Endothelial cell of umbilical vein (primary cell): ENCODE results near the gene FBH1. TPM values are rescaled to one million over a fixed set of nuclear protein-coding genes. Genes with fewer than 3 reads are reported as not detected.

Experiments
- BruUV-seq: library from RNA; stranded (reverse); fragments of 400-500 nt; replicated peaks from 2 replicates; lab custom pipeline; 2021; lab: Mats Ljungman, UMichigan
- CTCF ChIA-PET: fragments of 300-600, 350-600 bp; sonication (Branson Sonifier 250); formaldehyde crosslinking; loops from one replicate; lab custom pipeline; 2021; ENCODE audit warnings: antibody characterized with exemption, inconsistent platforms; lab: Charles Lee
- POLR2A ChIA-PET: fragments of 300-600, 350-600 bp; sonication (Branson Sonifier 250); formaldehyde crosslinking; loops from one replicate; lab custom pipeline; 2021; ENCODE audit warnings: antibody characterized with exemption, inconsistent platforms; lab: Charles Lee
- DNase-seq: peaks from one replicate; pipeline ENCODE4 v3.0.0-alpha.2; 2011; ENCODE audit warnings: low read depth, low spot score
- FAIRE-seq: peaks from 2 replicates; lab custom pipeline; 2011; peaks lifted over from hg19 to GRCh38; lab: Jason Lieb, UNC
- H2AFZ ChIP-seq: 2 replicates; pipeline ENCODE4 v1.6.0; 2012; ENCODE audit warnings: low read depth, low read length, control low read depth, inconsistent platforms
- H3K27ac ChIP-seq: 2 replicates; pipeline ENCODE4 v1.5.1; 2011; ENCODE audit warnings: low read depth, mild to moderate bottlenecking, control low read depth, low read length, moderate library complexity; ENCODE audit not compliant: insufficient read depth
- H3K27me3 ChIP-seq, 2 experiments: 2 replicates each; pipeline versions ENCODE4 v1.6.0 to v1.6.1; 2011; ENCODE audit warnings: low read length in 2 of 2, mixed read lengths in 1 of 2; ENCODE audit not compliant: control insufficient read depth in 2 of 2, insufficient read depth in 2 of 2
- H3K36me3 ChIP-seq, 2 experiments: 2 replicates in 1 of 2; 3 replicates in 1 of 2; pipeline ENCODE4 v1.5.1; 2011; ENCODE audit warnings: low read length in 2 of 2, mild to moderate bottlenecking in 1 of 2, moderate library complexity in 1 of 2; ENCODE audit not compliant: control insufficient read depth in 2 of 2, insufficient read depth in 2 of 2; ENCODE audit errors: extremely low read depth in 1 of 2
- H3K4me1 ChIP-seq: 3 replicates; pipeline ENCODE4 v1.5.1; 2011; ENCODE audit warnings: mild to moderate bottlenecking, low read length; ENCODE audit not compliant: control insufficient read depth, insufficient read depth; ENCODE audit errors: extremely low read depth
- H3K4me2 ChIP-seq: 2 replicates; pipeline ENCODE4 v1.6.1; 2011; ENCODE audit warnings: low read length, control low read depth, mixed read lengths; ENCODE audit not compliant: insufficient read depth
- H3K4me3 ChIP-seq, 3 experiments: fragments of 200-600 bp in 1 of 3; sonication (generic), shearing (Covaris generic) in 1 of 3; replicated peaks in 1 of 3; 2 replicates each; pipeline ENCODE4 v1.5.1; 2011 to 2016; ENCODE audit warnings: control low read depth in 3 of 3, low read length in 3 of 3, mild to moderate bottlenecking in 2 of 3, inconsistent platforms in 1 of 3, low read depth in 1 of 3, moderate library complexity in 1 of 3; ENCODE audit not compliant: insufficient read depth in 1 of 3
- H3K79me2 ChIP-seq: 2 replicates; pipeline ENCODE4 v1.6.0; 2012; ENCODE audit warnings: low read length, inconsistent platforms; ENCODE audit not compliant: control insufficient read depth, insufficient read depth
- H3K9ac ChIP-seq: replicated peaks from 2 replicates; pipeline ENCODE3; 2011; ENCODE audit warnings: low read length, control low read depth; ENCODE audit not compliant: insufficient read depth; ENCODE audit errors: extremely low read depth
- H3K9me1 ChIP-seq: replicated peaks from 3 replicates; pipeline ENCODE4 v1.6.0; 2011; ENCODE audit warnings: mild to moderate bottlenecking, low read length; ENCODE audit not compliant: control insufficient read depth, insufficient read depth; ENCODE audit errors: extremely low read depth
- H3K9me3 ChIP-seq: replicated peaks from 2 replicates; pipeline ENCODE4 v1.5.1; 2012; ENCODE audit warnings: low read length, inconsistent platforms; ENCODE audit not compliant: control insufficient read depth, insufficient read depth
- H4K20me1 ChIP-seq: replicated peaks from 2 replicates; pipeline ENCODE3; 2011; ENCODE audit warnings: mild to moderate bottlenecking, low read length; ENCODE audit not compliant: control insufficient read depth, insufficient read depth; ENCODE audit errors: extremely low read depth
- EZH2 ChIP-seq: IDR thresholded peaks from 2 replicates; pipeline ENCODE4 v1.6.1; 2012; ENCODE audit warnings: borderline replicate concordance, low read depth, mild to moderate bottlenecking, moderate library complexity, low read length, inconsistent platforms; ENCODE audit not compliant: severe bottlenecking
- FOS ChIP-seq: IDR thresholded peaks from 2 replicates; pipeline ENCODE4 v1.6.1; 2011; ENCODE audit warnings: mild to moderate bottlenecking, low read length, moderate library complexity, borderline replicate concordance; ENCODE audit not compliant: insufficient read depth
- GATA2 ChIP-seq: IDR thresholded peaks from 2 replicates; pipeline ENCODE4 v1.7.0; 2011; ENCODE audit warnings: low read depth, mild to moderate bottlenecking, moderate library complexity, mixed read lengths, low read length; ENCODE audit not compliant: insufficient read length, insufficient read depth
- JUN ChIP-seq: IDR thresholded peaks from 2 replicates; pipeline ENCODE4 v1.6.1; 2011; ENCODE audit warnings: borderline replicate concordance, low read depth; ENCODE audit not compliant: insufficient read length, insufficient read depth
- MYC ChIP-seq: IDR thresholded peaks from one replicate; pipeline ENCODE4 v1.6.1; 2011; ENCODE audit warnings: mild to moderate bottlenecking, low read depth, low read length
- POLR2A ChIP-seq: IDR thresholded peaks from 2 replicates; pipeline ENCODE4 v1.6.1; 2012; ENCODE audit warnings: low read depth, mild to moderate bottlenecking, control low read depth, low read length
- POLR2AphosphoS5 ChIP-seq: IDR thresholded peaks from 2 replicates; pipeline ENCODE4 v1.6.1; 2012; ENCODE audit warnings: low read depth, mild to moderate bottlenecking, control low read depth, low read length, moderate library complexity; ENCODE audit not compliant: insufficient read depth
- dilution Hi-C: fragments of 300-500 bp; cut with MboI; formaldehyde crosslinking; loops from one replicate; pipeline ENCODE4 v1.15.0; 2019; ENCODE audit warnings: low sequenced_read_pairs; ENCODE audit not compliant: extremely low pct_ligation_motif_present
- intact Hi-C: fragments of 100-400 bp; cut with micrococcal nuclease; formaldehyde crosslinking; loops from one replicate; pipeline ENCODE4 v1.10.0; 2022
- polyA plus RNA-seq, 4 experiments: library from polyadenylated mRNA; depleted of rRNA in 3 of 4; stranded (reverse) in 3 of 4; unstranded in 1 of 4; fragments of >200 nt; gene quantifications; 2 replicates each; pipeline versions ENCODE4 v1.2.1 to v1.2.3, GENCODE V29; 2011 to 2012; ENCODE audit warnings: missing spikeins in 1 of 4
- total RNA-seq: library from RNA; stranded (reverse); gene quantifications from 2 replicates; pipeline ENCODE4 v1.2.3, GENCODE V29; 2021
- TF ChIP-seq, protein P1 (sequence below), 2 donors: IDR thresholded peaks; 1 replicate in 1 of 2; 2 replicates in 1 of 2; pipeline ENCODE4 v1.5.1; 2011; ENCODE audit warnings: low read length in 2 of 2, mild to moderate bottlenecking in 2 of 2, moderate library complexity in 2 of 2, control low read depth in 1 of 2, inconsistent platforms in 1 of 2, low read depth in 1 of 2; ENCODE audit not compliant: insufficient read depth in 1 of 2; ENCODE audit errors: extremely low read depth in 1 of 2
- TF ChIP-seq, protein P2 (sequence below): IDR thresholded peaks from 2 replicates; pipeline ENCODE4 v1.6.1; 2011; ENCODE audit not compliant: insufficient read depth, insufficient read length

FBH1 gene
- total and polyA plus RNA-seq, 2 donors (not counting 3 experiments of a cell fraction or from before 2014, with no cell fraction given), result 71.4 to 97.0 TPM

DNA sequence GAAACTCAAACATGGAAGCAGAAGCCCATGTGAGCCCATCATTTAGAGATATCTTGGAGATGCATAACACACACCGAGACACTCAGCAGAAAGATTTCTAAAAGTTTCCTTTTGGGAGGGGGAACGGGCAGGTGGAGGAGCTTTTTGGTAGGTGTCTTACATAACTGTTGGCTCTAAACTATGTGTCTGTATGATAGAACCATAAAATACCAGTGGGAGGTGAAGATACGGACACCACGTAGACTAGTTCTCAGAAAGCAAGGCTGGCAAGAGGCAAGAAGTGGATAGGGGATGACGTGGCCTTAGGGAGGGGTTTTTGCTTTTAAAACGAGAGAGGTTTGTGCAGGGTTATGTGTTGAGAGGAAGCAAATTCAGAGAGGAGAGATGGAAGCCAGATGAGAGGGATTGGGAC, 50.8 kb downstream of the FBH1 start:
- H2AFZ ChIP-seq, result no peak overlapping the region
- H3K9me3 ChIP-seq, result no peaks in the 10 kb centered on the region
- no peak overlapping the region for H3K27ac ChIP-seq
- H3K79me2 ChIP-seq, result no peaks in the 10 kb centered on the region
- H3K9ac ChIP-seq, result no peak overlapping the region
- H3K4me1 ChIP-seq, result peaks cover 36% of the 10 kb centered on the region
- DNase-seq (no peak), FAIRE-seq (no peak)
- H3K36me3 ChIP-seq, result peaks cover 4 to 23% of the 10 kb centered on the region in 2 experiments
- ChIA-PET POLR2A (no interaction called here), CTCF (no interaction called here)
- TF ChIP-seq POLR2AphosphoS5, result no peak
- no peak for TF ChIP-seq EZH2
- TF ChIP-seq JUN, result no peak
- H3K4me3 ChIP-seq, result no peak overlapping the region
- BruUV-seq, result no TSS peak
- no peak overlapping the region for H3K4me2 ChIP-seq
- no peaks in the 10 kb centered on the region for H3K27me3 ChIP-seq
- H4K20me1 ChIP-seq, result no peaks in the 10 kb centered on the region
- intact Hi-C loops (no loop called here), dilution Hi-C loops (no loop called here)
- H3K9me1 ChIP-seq, result no peaks in the 10 kb centered on the region

DNA sequence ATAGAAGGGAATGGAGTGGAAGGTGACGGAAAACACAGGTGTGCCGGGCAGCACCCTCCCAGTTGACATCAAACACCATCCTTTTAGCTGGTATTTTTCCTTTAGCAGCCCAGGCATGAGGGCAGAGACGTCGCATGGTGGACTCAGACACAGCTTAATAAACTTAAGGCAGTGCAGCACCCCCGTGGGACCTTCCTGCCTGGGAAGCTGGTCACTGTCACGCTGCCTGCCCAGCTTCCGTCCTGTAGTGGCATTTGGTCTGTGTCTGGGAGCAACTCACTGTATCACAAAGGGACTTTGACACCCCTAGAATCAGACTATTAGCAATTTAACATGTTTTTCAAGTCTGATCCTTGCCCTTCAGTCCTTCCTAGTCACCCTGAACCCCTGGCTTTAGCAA, 51.5 kb downstream of the FBH1 start:
- TF ChIP-seq MYC, result no peak
- TF ChIP-seq POLR2AphosphoS5, result no peak
- TF ChIP-seq EZH2, result no peak
- no peak for TF ChIP-seq FOS
- TF ChIP-seq, protein P1, sequence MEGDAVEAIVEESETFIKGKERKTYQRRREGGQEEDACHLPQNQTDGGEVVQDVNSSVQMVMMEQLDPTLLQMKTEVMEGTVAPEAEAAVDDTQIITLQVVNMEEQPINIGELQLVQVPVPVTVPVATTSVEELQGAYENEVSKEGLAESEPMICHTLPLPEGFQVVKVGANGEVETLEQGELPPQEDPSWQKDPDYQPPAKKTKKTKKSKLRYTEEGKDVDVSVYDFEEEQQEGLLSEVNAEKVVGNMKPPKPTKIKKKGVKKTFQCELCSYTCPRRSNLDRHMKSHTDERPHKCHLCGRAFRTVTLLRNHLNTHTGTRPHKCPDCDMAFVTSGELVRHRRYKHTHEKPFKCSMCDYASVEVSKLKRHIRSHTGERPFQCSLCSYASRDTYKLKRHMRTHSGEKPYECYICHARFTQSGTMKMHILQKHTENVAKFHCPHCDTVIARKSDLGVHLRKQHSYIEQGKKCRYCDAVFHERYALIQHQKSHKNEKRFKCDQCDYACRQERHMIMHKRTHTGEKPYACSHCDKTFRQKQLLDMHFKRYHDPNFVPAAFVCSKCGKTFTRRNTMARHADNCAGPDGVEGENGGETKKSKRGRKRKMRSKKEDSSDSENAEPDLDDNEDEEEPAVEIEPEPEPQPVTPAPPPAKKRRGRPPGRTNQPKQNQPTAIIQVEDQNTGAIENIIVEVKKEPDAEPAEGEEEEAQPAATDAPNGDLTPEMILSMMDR (IDR thresholded peaks at IDR 0.05; ENCODE audit: extremely low read depth in 1 of 2, insufficient read depth in 1 of 2, low read depth in 1 of 2, low read length in 2 of 2), result no peak
- TF ChIP-seq POLR2A, result no peak
- no peak for TF ChIP-seq JUN
- no peak for TF ChIP-seq GATA2
- TF ChIP-seq, protein P2, sequence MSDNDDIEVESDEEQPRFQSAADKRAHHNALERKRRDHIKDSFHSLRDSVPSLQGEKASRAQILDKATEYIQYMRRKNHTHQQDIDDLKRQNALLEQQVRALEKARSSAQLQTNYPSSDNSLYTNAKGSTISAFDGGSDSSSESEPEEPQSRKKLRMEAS, result no peak
- Histone ChIP-seq H3K27me3 (no peaks in the 10 kb centered on the region), H3K9me1 (no peaks in the 10 kb centered on the region), H3K4me2 (no peak overlapping the region), H4K20me1 (no peaks in the 10 kb centered on the region), H3K4me1 (peaks cover 43% of the 10 kb centered on the region), H3K9ac (no peak overlapping the region), H3K9me3 (no peaks in the 10 kb centered on the region), H3K36me3 (peaks cover 4 to 17% of the 10 kb centered on the region in 2 experiments), H3K27ac (no peak overlapping the region), H3K4me3 (no peak overlapping the region), H2AFZ (no peak overlapping the region), H3K79me2 (no peaks in the 10 kb centered on the region)
- intact Hi-C loops (no loop called here), dilution Hi-C loops (no loop called here)
- no peak for DNase-seq
- ChIA-PET CTCF (interaction anchor here (1.3 to 1.7 kb wide), 3 partner anchors 12 to 145 kb away, joined by 4 to 5 read pairs (median 4); no protein-coding TSS in a partner anchor), POLR2A (no interaction called here)
- no TSS peak for BruUV-seq
- FAIRE-seq, result no peak
